GM10266 (cell line): ENCODE measurements around the gene PRKCG.

Source experiments
- DNase-seq: peaks from one replicate; pipeline ENCODE4 v3.0.0; 2012; ENCODE audit errors: extremely low spot score
- CTCF ChIP-seq: IDR thresholded peaks from 2 replicates; pipeline ENCODE4 v1.5.1; 2012; ENCODE audit warnings: mild to moderate bottlenecking, low read depth; ENCODE audit not compliant: control insufficient read depth, insufficient read depth; ENCODE audit errors: missing control alignments

PRKCG gene

DNA sequence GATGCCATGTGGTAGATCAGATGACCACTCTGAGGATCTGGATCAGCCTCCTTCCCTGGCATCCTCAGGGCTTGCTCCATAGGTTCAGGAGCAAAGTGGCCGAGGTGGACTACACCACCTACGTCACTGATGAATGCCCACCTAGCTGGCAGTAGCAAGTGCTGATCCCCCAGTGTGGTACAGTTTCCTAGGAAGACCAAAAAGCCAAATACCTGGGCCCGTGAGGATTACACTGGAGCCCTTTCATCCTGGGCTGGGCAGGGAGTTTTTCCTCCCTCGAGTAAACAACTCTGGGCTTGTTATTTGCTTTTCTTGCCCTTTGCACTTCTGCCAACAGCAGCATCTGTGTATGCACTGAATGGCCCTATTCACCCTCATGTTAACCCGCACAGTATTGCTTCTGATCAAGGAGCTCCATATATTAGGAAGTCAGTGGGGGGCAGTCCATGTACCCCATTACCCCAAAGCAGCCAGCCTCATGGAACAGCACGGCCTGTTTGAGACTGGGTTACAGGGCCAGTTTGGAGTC lies 17.6 kb upstream of the PRKCG start:
- TF ChIP-seq CTCF = no peak
- DNase-seq = no peak

DNA sequence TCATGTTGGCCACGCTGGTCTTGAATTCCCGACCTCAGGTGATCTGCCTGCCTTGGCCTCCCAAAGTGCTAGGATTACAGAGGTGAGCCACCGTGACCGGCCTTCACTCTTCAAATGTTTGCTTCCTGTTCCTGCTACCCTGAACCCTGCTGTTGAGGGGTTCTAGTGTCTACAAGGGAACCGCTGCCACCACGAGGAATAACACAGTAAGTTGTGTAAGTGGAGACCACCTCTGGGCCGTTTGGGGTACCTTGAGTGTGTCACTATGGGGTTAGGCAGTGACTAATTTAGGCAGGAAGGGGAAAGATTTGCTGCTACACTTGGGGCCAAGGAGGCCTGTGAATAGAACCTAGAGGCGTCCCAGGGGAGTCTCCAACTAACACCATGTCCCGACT lies 16.5 kb upstream of the PRKCG start:
- no peak for TF ChIP-seq CTCF
- DNase-seq = no peak

DNA sequence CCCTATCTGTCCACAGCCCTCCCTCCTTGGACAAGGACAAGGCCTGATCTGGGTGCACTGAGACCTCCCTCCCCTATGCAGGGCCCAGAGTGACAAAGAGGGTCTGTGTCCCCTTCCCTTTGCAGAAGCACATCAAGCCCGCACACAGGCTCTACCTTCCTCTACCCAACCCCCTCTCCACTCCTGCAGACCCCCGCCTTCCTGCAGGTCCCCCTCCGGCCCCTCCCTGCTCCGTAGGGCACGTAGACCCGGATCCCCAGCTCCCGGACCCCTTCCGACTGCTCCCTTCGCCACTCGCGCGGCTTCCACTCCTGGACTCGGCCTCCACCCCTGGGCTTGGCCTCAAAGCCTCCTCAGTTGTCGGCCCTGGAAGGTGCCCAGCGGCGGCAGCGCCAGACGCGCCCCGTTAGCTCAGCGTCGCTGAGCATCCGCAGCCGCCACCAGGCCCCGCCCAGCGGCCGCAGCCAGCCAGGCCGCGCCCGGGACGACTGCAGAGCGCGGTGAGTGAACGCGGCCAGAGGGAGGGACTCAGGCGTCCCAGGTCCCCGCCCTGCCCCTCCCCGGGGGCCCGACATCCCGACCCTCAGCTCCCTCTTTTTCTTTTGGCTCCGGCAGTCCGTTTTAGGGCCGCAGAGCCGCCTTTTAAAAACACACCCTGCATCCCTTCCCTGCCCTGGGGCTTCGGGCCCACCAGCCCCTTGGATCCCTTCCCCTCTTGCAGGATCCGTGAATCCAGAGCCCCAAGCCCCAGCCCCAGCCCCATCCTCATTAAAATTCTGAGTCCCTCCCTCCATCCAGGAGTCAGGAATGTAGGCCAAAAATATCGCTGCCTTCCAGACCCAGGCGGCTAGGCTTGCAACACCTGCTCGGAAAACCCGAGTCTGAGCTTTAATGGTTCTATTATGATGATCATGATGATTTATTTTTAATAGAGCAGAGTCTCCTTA lies 15.8 kb upstream of the PRKCG start:
- TF ChIP-seq CTCF = no peak
- peak; percentile 69 for DNase-seq

DNA sequence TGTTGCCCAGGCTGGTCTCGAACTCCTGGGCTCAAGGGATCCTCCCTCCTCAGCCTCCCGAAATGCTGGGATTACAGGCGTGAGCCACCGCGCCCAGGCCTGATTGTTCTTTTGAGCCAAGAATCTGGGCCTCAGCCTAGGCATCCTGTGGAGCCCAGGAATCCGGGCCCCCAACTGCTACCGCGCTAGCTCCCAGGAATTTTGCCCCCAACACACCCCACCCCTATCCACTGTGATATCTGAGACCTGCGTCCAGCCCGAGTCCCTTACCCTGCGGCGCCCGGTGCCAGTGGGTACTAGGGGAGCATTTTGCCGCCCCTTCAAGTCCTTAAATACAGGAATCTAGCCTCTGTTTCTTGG lies 15.2 kb upstream of the PRKCG start:
- TF ChIP-seq CTCF = no peak
- no peak for DNase-seq

DNA sequence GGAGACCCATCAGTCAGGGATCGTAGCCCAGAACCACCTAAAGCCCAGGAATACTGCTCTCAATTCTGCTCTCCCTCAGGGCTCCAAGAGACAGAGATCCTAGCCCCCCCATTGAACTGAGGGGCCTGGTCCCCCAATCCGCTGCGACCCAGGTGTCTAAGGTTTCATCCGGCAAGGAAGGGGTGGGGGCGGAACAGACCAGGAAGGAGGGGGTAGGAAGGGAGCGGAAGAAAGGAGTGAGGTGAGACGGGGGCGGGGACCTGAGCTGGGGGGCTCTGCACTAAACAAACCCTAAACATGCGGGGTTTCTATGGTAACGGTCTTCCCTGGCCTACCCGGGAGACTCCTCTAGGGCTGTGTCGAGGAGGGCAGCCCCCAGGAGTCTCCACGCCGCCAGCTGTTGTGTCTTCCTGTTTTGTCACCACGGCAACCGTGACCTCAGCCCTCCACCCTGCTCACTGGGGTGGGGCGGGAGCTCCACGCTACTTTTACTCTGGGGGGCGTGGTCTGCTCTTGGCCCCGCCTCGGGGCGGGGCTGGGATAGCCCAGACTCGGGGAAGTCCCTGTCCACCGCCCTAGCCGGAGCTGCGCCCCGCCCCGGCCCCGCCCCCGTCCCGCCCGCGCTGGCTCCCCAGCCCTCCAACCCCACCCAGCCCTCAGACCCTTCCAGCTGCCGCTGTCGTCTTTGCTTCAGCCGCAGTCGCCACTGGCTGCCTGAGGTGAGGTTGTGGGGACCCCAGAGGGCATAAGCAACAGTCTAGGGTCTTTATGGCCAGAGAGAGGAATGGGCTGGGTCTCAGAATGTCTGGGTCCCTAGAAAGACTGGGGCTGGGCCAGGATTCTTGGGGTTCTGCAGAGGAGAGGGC lies 14.5 kb upstream of the PRKCG start, which contains the start of gene MYADM:
Gene MYADM (plus strand): TSS at position 659 of the 866 bp plus-strand sequence. CDS start 5,647 bp downstream, outside the sequence.
- DNase-seq = peak; percentile 99
- no peak for TF ChIP-seq CTCF

DNA sequence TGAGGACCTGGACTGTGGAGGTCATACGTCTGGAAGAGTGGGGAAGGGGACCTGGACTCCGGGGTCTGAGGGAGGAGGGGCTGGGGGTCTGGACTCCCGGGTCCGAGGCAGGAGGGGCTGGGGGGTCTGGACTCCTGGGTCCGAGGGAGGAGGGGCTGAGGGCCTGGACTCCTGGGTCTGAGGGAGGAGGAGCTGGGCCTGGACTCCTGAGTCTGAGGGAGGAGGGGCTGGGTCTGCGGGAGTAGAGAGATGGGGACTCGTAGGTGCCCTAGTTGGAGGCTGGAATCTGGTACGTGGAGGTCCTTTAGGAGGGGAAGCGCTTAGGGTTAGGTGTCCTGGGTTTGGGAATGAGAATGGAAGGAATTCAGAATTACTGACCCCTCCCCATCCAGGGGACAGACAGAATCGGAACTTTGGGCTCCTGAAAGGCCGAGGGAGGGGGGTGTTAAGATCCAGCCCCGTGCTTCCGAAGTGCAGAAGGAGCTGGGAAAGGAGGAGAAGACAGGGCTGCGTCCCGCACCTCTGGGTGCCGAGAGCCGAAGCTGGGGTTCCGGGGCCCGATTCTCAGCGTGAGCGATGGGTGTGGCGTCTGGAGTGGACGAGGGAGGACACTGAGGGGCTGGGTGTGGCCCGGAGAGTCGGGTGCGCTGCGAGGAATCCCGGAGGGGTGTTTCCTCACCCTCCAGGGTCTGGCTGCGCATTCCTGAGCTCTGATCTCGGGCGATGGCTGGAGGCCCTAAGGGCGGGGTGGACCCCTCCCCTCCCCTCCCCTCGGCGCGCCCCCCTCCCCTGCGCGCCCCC lies 13.7 kb upstream of the PRKCG start:
- DNase-seq = peak; percentile 60
- no peak for TF ChIP-seq CTCF
